Measurements from ENCODE around the gene ST8SIA1. TPM values are rescaled to one million over a fixed set of nuclear protein-coding genes. Genes with fewer than 3 reads are reported as not detected.

The ST8SIA1 gene
- total RNA-seq, 1 donor from 2014 or later: under 0.01 TPM

DNA sequence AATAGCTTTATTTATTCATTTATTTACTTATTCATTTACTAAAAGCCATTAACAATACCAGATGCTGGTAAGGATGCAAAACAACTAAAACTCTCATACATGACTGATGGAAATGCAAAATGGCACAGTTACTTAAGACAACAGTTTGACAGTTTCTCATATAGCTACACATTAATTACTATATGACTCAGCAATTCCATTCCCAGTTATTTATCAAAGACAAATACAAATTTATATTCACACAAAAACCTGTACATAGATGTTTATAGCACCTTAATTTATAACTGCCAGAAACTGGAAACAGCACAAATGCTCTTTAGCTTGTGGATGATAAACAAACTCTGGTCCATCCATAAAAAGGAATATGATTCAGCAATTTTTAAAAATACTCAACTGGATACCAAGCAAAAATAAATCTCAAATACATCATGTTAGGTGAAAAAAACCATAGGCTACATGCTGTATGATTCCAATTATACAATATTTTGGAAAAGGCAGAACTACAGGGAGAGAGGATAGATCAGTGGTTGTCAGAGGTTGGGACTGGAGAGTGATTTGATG, 37.9 kb upstream of the ST8SIA1 start:
- DNase-seq (ENCODE audit: low read depth) (no peak), FAIRE-seq (no peak)
- H3K27me3 ChIP-seq (ENCODE audit: control insufficient read depth, insufficient read depth, low read length): no peaks in the 10 kb centered on the region

DNA sequence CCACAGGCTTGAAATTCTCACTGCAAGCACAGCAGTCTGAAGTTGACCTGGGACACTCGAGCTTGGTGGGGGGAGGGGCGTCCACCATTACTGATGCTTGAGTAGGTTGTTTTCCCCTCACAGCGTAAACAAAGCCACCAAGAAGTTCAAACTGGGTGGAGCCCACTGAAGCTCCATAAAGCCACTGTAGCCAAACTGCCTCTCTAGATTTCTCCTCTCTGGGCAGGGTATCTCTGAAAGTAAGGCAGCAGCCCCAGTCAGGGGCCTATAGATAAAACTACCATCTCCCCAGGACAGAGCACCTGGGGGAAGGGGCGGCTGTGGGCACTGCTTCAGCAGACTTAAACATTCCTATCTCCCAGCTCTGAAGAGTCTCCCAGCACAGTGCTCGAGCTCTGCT, 31.7 kb upstream of the ST8SIA1 start:
- TF ChIP-seq, protein P1, sequence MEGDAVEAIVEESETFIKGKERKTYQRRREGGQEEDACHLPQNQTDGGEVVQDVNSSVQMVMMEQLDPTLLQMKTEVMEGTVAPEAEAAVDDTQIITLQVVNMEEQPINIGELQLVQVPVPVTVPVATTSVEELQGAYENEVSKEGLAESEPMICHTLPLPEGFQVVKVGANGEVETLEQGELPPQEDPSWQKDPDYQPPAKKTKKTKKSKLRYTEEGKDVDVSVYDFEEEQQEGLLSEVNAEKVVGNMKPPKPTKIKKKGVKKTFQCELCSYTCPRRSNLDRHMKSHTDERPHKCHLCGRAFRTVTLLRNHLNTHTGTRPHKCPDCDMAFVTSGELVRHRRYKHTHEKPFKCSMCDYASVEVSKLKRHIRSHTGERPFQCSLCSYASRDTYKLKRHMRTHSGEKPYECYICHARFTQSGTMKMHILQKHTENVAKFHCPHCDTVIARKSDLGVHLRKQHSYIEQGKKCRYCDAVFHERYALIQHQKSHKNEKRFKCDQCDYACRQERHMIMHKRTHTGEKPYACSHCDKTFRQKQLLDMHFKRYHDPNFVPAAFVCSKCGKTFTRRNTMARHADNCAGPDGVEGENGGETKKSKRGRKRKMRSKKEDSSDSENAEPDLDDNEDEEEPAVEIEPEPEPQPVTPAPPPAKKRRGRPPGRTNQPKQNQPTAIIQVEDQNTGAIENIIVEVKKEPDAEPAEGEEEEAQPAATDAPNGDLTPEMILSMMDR (IDR thresholded peaks at IDR 0.05; ENCODE audit: insufficient read depth, low read length, severe bottlenecking): no peak
- Histone ChIP-seq H3K27me3 (ENCODE audit: control insufficient read depth, insufficient read depth, low read length) (no peaks in the 10 kb centered on the region), H3K36me3 (ENCODE audit: control insufficient read depth, insufficient read depth, low read length) (no peaks in the 10 kb centered on the region), H3K4me3 (ENCODE audit: low read depth, low read length) (no peak overlapping the region)
- no peak for FAIRE-seq
- DNase-seq (ENCODE audit: low read depth): no peak

More for the DNA sequence above, 37.9 kb upstream of the ST8SIA1 start:
- TF ChIP-seq, protein P1 (IDR thresholded peaks at IDR 0.05; ENCODE audit: insufficient read depth, low read length, severe bottlenecking): no peak
- no peak overlapping the region for H3K4me3 ChIP-seq (ENCODE audit: low read depth, low read length)
- no peaks in the 10 kb centered on the region for H3K36me3 ChIP-seq (ENCODE audit: control insufficient read depth, insufficient read depth, low read length)

DNA sequence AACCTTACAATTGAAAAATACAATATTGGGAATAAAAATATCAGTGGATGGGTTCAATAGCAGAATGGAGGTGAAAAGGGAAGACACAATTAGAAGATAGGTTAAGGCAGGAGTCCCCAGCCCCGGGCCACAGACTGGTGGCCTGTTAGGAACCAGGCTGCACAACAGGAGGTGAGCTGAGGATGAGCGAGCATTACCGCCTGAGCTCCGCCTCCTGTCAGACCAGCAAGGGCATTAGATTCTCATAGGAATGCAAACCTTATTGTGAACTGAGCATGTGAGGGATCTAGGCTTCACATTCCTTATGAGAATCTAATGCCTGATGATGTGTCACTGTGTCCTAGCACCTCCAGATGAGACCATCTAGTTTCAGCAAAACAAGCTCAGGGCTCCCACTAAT, 27.3 kb upstream of the ST8SIA1 start:
- Histone ChIP-seq H3K4me3 (ENCODE audit: low read depth, low read length) (no peak overlapping the region), H3K27me3 (ENCODE audit: control insufficient read depth, insufficient read depth, low read length) (no peaks in the 10 kb centered on the region), H3K36me3 (ENCODE audit: control insufficient read depth, insufficient read depth, low read length) (no peaks in the 10 kb centered on the region)
- DNase-seq (ENCODE audit: low read depth) (no peak), FAIRE-seq (no peak)
- TF ChIP-seq, protein P1 (IDR thresholded peaks at IDR 0.05; ENCODE audit: insufficient read depth, low read length, severe bottlenecking): no peak

DNA sequence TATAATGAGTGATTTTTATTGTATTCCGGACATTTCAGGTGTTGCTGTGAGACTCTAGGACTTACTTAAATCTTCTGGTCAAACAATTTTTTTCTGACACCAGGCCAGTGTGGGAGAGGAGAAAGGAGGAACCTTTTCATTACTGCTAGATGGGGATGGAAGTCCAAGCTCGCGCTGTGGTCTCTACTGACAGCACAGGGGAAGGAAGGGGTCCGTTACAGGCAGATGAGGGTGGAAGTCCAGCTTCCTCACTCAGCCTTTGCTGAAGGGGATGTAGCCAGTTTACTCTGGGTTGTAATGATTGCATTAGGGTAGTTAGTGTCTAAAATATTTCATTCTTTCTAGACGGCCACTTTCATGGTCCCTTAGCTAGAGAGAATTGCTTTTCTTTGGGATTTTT, 26.3 kb upstream of the ST8SIA1 start:
- no peaks in the 10 kb centered on the region for H3K27me3 ChIP-seq (ENCODE audit: control insufficient read depth, insufficient read depth, low read length)
- DNase-seq (ENCODE audit: low read depth) (no peak), FAIRE-seq (no peak)
- H3K36me3 ChIP-seq (ENCODE audit: control insufficient read depth, insufficient read depth, low read length): no peaks in the 10 kb centered on the region
- TF ChIP-seq, protein P1 (IDR thresholded peaks at IDR 0.05; ENCODE audit: insufficient read depth, low read length, severe bottlenecking): no peak
- H3K4me3 ChIP-seq (ENCODE audit: low read depth, low read length): no peak overlapping the region

DNA sequence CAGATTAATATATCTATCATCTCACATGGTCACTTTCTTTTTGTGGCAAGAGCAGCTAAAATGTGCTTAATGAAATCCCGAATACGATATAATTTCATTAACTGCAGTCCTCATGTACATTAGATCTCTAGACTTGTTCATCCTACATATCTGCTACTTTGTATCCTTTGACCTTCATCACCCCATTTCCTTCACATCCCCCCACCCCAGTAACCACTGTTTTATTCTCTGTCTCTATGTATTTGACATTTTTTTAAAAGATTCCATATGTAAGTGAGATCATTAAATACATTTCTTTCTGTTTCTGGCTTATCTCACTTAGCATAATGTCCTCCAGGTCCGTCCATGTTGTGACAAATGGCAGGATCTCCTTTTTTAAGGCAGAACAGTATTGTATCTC, 23.0 kb upstream of the ST8SIA1 start:
- FAIRE-seq (no peak), DNase-seq (ENCODE audit: low read depth) (no peak)
- TF ChIP-seq, protein P1 (IDR thresholded peaks at IDR 0.05; ENCODE audit: insufficient read depth, low read length, severe bottlenecking): no peak

DNA sequence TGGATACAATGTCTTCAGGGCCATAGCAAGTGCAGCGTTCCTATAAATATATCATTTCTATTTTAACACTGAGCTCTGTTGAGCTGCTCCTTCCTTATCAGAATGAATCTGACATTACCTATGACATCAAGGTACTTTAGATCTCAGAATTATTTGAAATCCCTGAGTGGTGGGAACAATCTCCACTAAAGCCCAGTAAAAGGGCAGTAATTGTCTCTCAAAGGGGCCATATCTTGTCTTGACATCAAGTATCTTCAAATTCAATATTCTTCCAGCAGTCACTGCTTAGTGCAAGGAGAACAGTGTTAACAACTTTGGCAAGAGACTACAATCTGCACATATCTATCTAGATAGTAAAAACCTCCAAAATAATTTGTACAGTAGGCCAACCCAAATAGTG, 21.7 kb upstream of the ST8SIA1 start:
- TF ChIP-seq, protein P1 (IDR thresholded peaks at IDR 0.05; ENCODE audit: insufficient read depth, low read length, severe bottlenecking): no peak
- Histone ChIP-seq H3K36me3 (ENCODE audit: control insufficient read depth, insufficient read depth, low read length) (no peaks in the 10 kb centered on the region), H3K27me3 (ENCODE audit: control insufficient read depth, insufficient read depth, low read length) (no peaks in the 10 kb centered on the region), H3K4me3 (ENCODE audit: low read depth, low read length) (no peak overlapping the region)
- FAIRE-seq (no peak), DNase-seq (ENCODE audit: low read depth) (no peak)

More for the DNA sequence above, 23.0 kb upstream of the ST8SIA1 start:
- Histone ChIP-seq H3K27me3 (ENCODE audit: control insufficient read depth, insufficient read depth, low read length) (no peaks in the 10 kb centered on the region), H3K4me3 (ENCODE audit: low read depth, low read length) (no peak overlapping the region), H3K36me3 (ENCODE audit: control insufficient read depth, insufficient read depth, low read length) (no peaks in the 10 kb centered on the region)
